Lung (tissue), 12 donors: ENCODE results near the gene SDK1. TPM values are rescaled to one million over a fixed set of nuclear protein-coding genes. Genes with fewer than 3 reads are reported as not detected.
A peak's percentile ranks its signal among the peaks of the same experiment; 100 is the strongest.

Experiments used
- ATAC-seq: fragments of 200-7000 bp; cut with Tn5 transposase; one replicate; pipeline ENCODE4 v1.9.1; 2020; ENCODE audit warnings: moderate number of reproducible peaks; ENCODE audit not compliant: insufficient read depth, low FRiP score
- DNase-seq, 3 donors: peaks; one replicate each; pipeline ENCODE4 v3.0.0-alpha.2; 2013 to 2017
- H3K27ac ChIP-seq, 2 donors: one replicate each; pipeline ENCODE4 v1.5.1; 2013; ENCODE audit warnings: mild to moderate bottlenecking in 2 of 2, moderate library complexity in 2 of 2, control low read depth in 1 of 2, inconsistent platforms in 1 of 2, low read depth in 1 of 2, low read length in 1 of 2
- H3K27me3 ChIP-seq, 3 donors: one replicate each; pipeline ENCODE4 v1.5.1; 2013; ENCODE audit warnings: low read length in 2 of 3; ENCODE audit not compliant: control insufficient read depth in 3 of 3, insufficient read depth in 3 of 3
- H3K36me3 ChIP-seq, 4 donors: one replicate each; pipeline ENCODE4 v1.5.1; 2013; ENCODE audit warnings: low read length in 4 of 4, mild to moderate bottlenecking in 1 of 4, moderate library complexity in 1 of 4; ENCODE audit not compliant: control insufficient read depth in 4 of 4, insufficient read depth in 4 of 4
- H3K4me1 ChIP-seq, 5 donors: one replicate each; pipeline ENCODE4 v1.5.1; 2013; ENCODE audit warnings: low read length in 5 of 5, mild to moderate bottlenecking in 2 of 5, moderate library complexity in 1 of 5; ENCODE audit not compliant: control insufficient read depth in 5 of 5, insufficient read depth in 5 of 5
- H3K4me3 ChIP-seq: one replicate; pipeline ENCODE4 v1.5.1; 2013; ENCODE audit warnings: mild to moderate bottlenecking, control low read depth, moderate library complexity
- H3K9ac ChIP-seq, 2 donors: one replicate each; pipeline ENCODE4 v1.5.1; 2013; ENCODE audit warnings: low read length in 2 of 2, control low read depth in 1 of 2; ENCODE audit not compliant: insufficient read depth in 1 of 2
- H3K9me3 ChIP-seq, 4 donors: one replicate each; pipeline ENCODE4 v1.5.1; 2013; ENCODE audit warnings: low read length in 3 of 4, mild to moderate bottlenecking in 1 of 4, moderate library complexity in 1 of 4; ENCODE audit not compliant: control insufficient read depth in 4 of 4, insufficient read depth in 3 of 4
- WGBS, 2 donors: extraction: QIAGEN DNeasy Blood & Tissue Kit; methylation state at CpG; one replicate each; pipeline ENCODE4 v1.1.7; 2013; 5-methylcytosine and 5-hydroxymethylcytosine counted together
- polyA plus RNA-seq, 2 donors: library from polyadenylated mRNA; stranded (reverse); fragments of 200-250 nt; gene quantifications; one replicate each; pipeline ENCODE4 v1.2.1, GENCODE V29; 2013
- total RNA-seq, 2 donors: library from RNA; depleted of rRNA in 1 of 2; stranded (reverse); fragments of >200 nt in 1 of 2; gene quantifications; one replicate each; pipeline ENCODE4 v1.2.1, GENCODE V29; 2014 to 2021
- TF ChIP-seq, protein P1 (sequence below): IDR thresholded peaks from 2 replicates; pipeline ENCODE4 v1.5.1; 2012; ENCODE audit warnings: mild to moderate bottlenecking; ENCODE audit errors: control extremely low read depth, extremely low read depth
- donor health status: control.
- donor health status: control.
- donor health status: Bipolar disorder and iron deficiency.
- donor health status: healthy.
- donor health status: DM: yes; HTN: yes; CAD: no.

SDK1 gene
- total and polyA plus RNA-seq, 4 donors = 3.7 to 30.1 (median 12.7) TPM

- Histone ChIP-seq H3K9me3 (peaks cover 0 to 3% (median 0%) of the 10 kb centered on the region in 4 donors), H3K9ac (peak overlapping the region; percentile 41 to 69), H3K36me3 (no peaks in the 10 kb centered on the region), H3K27me3 (peaks cover 0 to 5% (median 2%) of the 10 kb centered on the region in 3 donors), H3K4me3 (no peak overlapping the region), H3K27ac (no peak overlapping the region), H3K4me1 (no peaks in the 10 kb centered on the region)
- DNase-seq (peak; percentile 50 to 79 (median 79)), ATAC-seq (no peak)
- WGBS, 2 donors = 58 to 69% methylated on average over 10 of the region's 10 CpGs
- TF ChIP-seq, protein P1, sequence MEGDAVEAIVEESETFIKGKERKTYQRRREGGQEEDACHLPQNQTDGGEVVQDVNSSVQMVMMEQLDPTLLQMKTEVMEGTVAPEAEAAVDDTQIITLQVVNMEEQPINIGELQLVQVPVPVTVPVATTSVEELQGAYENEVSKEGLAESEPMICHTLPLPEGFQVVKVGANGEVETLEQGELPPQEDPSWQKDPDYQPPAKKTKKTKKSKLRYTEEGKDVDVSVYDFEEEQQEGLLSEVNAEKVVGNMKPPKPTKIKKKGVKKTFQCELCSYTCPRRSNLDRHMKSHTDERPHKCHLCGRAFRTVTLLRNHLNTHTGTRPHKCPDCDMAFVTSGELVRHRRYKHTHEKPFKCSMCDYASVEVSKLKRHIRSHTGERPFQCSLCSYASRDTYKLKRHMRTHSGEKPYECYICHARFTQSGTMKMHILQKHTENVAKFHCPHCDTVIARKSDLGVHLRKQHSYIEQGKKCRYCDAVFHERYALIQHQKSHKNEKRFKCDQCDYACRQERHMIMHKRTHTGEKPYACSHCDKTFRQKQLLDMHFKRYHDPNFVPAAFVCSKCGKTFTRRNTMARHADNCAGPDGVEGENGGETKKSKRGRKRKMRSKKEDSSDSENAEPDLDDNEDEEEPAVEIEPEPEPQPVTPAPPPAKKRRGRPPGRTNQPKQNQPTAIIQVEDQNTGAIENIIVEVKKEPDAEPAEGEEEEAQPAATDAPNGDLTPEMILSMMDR = no peak
Measured at GRCh38 chr7:3260401-3260715, 40.7 kb upstream of the SDK1 start.

DNA sequence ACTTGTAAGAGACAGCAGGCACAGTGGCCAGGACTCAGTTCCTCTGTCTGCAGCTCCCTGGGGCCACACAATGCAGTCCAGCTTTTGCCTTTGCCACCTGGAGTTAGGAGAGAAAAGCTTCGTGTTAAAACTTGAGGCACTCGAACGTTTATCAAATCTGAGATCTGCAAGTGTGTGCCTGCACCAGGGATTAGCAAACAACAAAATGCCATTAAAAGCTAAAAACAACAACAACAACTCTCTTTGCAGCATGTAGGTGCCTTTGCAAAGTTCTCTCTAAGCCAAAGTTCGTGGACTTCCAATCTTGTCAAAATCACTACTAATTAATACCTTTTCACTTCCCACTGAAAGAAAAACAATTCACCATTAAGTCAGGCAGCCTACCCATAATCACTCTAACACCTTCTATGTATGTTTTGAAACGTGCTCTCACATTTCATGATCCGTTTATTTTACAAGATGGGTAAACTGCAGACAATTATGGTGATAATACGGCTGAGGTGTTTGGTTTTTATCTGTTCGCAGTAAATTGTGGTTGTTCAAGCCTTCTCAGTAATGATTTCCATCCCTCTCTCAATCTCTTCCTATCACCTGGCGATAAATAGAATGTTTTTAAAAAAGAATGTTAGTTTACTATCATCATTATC, 36.2 kb upstream of the SDK1 start:
- H3K9ac ChIP-seq = no peak overlapping the region
- TF ChIP-seq, protein P1 = no peak
- H3K4me3 ChIP-seq = no peak overlapping the region
- WGBS, 2 donors = 48 to 54% methylated on average over 9 of the region's 9 CpGs
- DNase-seq = no peak
- peaks cover 0 to 4% (median 0%) of the 10 kb centered on the region in 4 donors for H3K9me3 ChIP-seq
- H3K36me3 ChIP-seq = no peaks in the 10 kb centered on the region
- ATAC-seq = no peak
- peaks cover 0 to 4% (median 0%) of the 10 kb centered on the region in 5 donors for H3K4me1 ChIP-seq
- H3K27ac ChIP-seq = no peak overlapping the region
- peaks cover 0 to 11% (median 2%) of the 10 kb centered on the region in 3 donors for H3K27me3 ChIP-seq

DNA sequence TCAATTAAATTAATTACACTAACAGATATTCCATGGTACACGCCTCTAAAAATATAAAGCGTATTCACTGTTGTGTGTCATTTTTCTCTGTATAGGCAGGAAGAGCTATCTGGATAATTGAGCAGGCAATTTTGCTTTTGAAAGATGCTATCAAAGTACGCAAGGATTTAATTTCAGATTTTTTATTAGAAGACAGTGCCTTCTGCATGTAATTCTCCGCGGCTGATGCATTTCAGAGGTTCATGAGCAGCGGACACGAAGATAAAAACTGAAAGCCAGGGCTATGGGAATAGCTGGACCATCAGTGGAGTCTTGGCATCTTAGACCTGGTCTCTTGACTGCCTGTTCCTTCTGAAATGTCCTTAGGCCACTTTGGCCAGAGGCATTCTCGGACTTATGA, 35.7 kb upstream of the SDK1 start:
- Histone ChIP-seq H3K27ac (no peak overlapping the region), H3K9me3 (peaks cover 0 to 4% (median under 1%) of the 10 kb centered on the region in 4 donors), H3K4me1 (peaks cover 0 to 4% (median 0%) of the 10 kb centered on the region in 5 donors), H3K4me3 (no peak overlapping the region), H3K27me3 (peaks cover 0 to 11% (median 4%) of the 10 kb centered on the region in 3 donors), H3K9ac (no peak overlapping the region), H3K36me3 (no peaks in the 10 kb centered on the region)
- TF ChIP-seq, protein P1 = no peak
- 92% methylated on average over 8 of the region's 8 CpGs for WGBS, 2 donors
- ATAC-seq (no peak), DNase-seq (no peak)

GRCh38 chr7:3266240-3266639, 34.8 kb upstream of the SDK1 start:
- TF ChIP-seq, protein P1 = no peak

More at GRCh38 chr7:3266240-3266639, 34.8 kb upstream of the SDK1 start:
- no peak overlapping the region for H3K4me3 ChIP-seq
- H3K36me3 ChIP-seq = no peaks in the 10 kb centered on the region
- DNase-seq (no peak), ATAC-seq (no peak)
- no peak overlapping the region for H3K27ac ChIP-seq
- peaks cover 0 to 4% (median 0%) of the 10 kb centered on the region in 5 donors for H3K4me1 ChIP-seq
- 69 to 85% methylated on average over 4 of the region's 4 CpGs for whole genome bisulfite sequencing, 2 donors
- H3K27me3 ChIP-seq = peaks cover 0 to 11% (median 5%) of the 10 kb centered on the region in 3 donors
- no peak overlapping the region for H3K9ac ChIP-seq
- H3K9me3 ChIP-seq = peaks cover 0 to 4% (median under 1%) of the 10 kb centered on the region in 4 donors
